Osteoblast (primary cell): ENCODE results near the gene CEP350. TPM values are rescaled to one million over a fixed set of nuclear protein-coding genes. Genes with fewer than 3 reads are reported as not detected.

Source experiments
- DNase-seq: peaks from one replicate; pipeline ENCODE4 v3.0.0; 2011; ENCODE audit warnings: low spot score, mixed read lengths; ENCODE audit not compliant: insufficient read length; ENCODE audit errors: missing footprints
- H2AFZ ChIP-seq: 2 replicates; pipeline ENCODE4 v1.6.0; 2011; ENCODE audit warnings: mild to moderate bottlenecking, low read length
- H3K27ac ChIP-seq: 2 replicates; pipeline ENCODE4 v1.5.1; 2011; ENCODE audit warnings: mild to moderate bottlenecking, low read depth, low read length, moderate library complexity
- H3K27me3 ChIP-seq: 2 replicates; pipeline ENCODE4 v1.6.0; 2012; ENCODE audit warnings: mild to moderate bottlenecking, control low read depth, inconsistent platforms, low read length, moderate library complexity; ENCODE audit not compliant: insufficient read depth
- H3K36me3 ChIP-seq: 2 replicates; pipeline ENCODE4 v1.5.1; 2011; ENCODE audit warnings: mild to moderate bottlenecking, low read length, control low read depth, moderate library complexity; ENCODE audit not compliant: insufficient read depth
- H3K4me1 ChIP-seq: 2 replicates; pipeline ENCODE4 v1.5.1; 2011; ENCODE audit warnings: mild to moderate bottlenecking, low read length, control low read depth, moderate library complexity; ENCODE audit not compliant: insufficient read depth
- H3K4me2 ChIP-seq: 2 replicates; pipeline ENCODE4 v1.6.0; 2011; ENCODE audit warnings: mild to moderate bottlenecking, low read length; ENCODE audit not compliant: insufficient read depth
- H3K4me3 ChIP-seq: fragments of 200-600 bp; sonication (generic); 3 replicates; pipeline ENCODE4 v1.5.1; 2012; ENCODE audit warnings: mild to moderate bottlenecking, low read length, inconsistent platforms; ENCODE audit not compliant: insufficient read depth
- H3K79me2 ChIP-seq: 2 replicates; pipeline ENCODE4 v1.6.0; 2012; ENCODE audit warnings: mild to moderate bottlenecking, low read length, control low read depth, inconsistent platforms; ENCODE audit not compliant: insufficient read depth
- H3K9me3 ChIP-seq: 2 replicates; pipeline ENCODE4 v1.5.1; 2011; ENCODE audit warnings: low read depth, low read length, control low read depth
- H4K20me1 ChIP-seq: 2 replicates; pipeline ENCODE4 v1.6.0; 2012; ENCODE audit warnings: mild to moderate bottlenecking, low read length, control low read depth; ENCODE audit not compliant: insufficient read depth
- total RNA-seq: library from RNA; depleted of rRNA; stranded (reverse); fragments of >200 nt; gene quantifications from 2 replicates; pipeline ENCODE4 v1.2.3, GENCODE V29; 2012
- TF ChIP-seq, protein P1 (sequence below): IDR thresholded peaks from 2 replicates; pipeline ENCODE4 v1.5.1; 2011; ENCODE audit warnings: mild to moderate bottlenecking, low read depth, low read length, moderate library complexity; ENCODE audit errors: extremely low read depth

CEP350 gene
- total RNA-seq, 1 donor = 82.2 TPM

DNA sequence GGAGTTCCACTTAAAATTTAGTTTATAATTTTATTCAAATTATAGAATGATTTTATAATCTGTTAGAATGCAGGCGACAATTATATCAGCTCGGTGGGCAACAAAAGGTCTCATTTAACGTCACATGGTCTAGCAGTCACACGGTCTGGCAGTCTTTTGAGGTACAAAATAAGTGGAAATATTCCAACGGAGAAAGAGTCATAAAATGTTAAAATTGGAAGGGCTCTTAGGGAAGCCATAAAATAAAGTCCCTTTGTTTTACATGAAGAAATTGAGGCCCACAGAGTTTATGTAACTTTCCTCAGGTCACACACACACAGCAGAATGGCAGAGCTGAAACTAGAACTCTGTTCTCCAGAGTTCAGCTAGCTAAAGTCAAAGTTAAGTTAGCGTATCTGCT, 115.7 kb downstream of the CEP350 start:
- no peak overlapping the region for H2AFZ ChIP-seq
- TF ChIP-seq, protein P1, sequence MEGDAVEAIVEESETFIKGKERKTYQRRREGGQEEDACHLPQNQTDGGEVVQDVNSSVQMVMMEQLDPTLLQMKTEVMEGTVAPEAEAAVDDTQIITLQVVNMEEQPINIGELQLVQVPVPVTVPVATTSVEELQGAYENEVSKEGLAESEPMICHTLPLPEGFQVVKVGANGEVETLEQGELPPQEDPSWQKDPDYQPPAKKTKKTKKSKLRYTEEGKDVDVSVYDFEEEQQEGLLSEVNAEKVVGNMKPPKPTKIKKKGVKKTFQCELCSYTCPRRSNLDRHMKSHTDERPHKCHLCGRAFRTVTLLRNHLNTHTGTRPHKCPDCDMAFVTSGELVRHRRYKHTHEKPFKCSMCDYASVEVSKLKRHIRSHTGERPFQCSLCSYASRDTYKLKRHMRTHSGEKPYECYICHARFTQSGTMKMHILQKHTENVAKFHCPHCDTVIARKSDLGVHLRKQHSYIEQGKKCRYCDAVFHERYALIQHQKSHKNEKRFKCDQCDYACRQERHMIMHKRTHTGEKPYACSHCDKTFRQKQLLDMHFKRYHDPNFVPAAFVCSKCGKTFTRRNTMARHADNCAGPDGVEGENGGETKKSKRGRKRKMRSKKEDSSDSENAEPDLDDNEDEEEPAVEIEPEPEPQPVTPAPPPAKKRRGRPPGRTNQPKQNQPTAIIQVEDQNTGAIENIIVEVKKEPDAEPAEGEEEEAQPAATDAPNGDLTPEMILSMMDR = no peak
- no peak for DNase-seq
- H3K27ac ChIP-seq = no peak overlapping the region
- H3K4me1 ChIP-seq = no peaks in the 10 kb centered on the region
- H4K20me1 ChIP-seq = no peaks in the 10 kb centered on the region
- no peak overlapping the region for H3K4me3 ChIP-seq
- no peaks in the 10 kb centered on the region for H3K79me2 ChIP-seq
- H3K4me2 ChIP-seq = no peak overlapping the region
- no peaks in the 10 kb centered on the region for H3K27me3 ChIP-seq
- H3K36me3 ChIP-seq = peaks cover 52% of the 10 kb centered on the region
- no peaks in the 10 kb centered on the region for H3K9me3 ChIP-seq

DNA sequence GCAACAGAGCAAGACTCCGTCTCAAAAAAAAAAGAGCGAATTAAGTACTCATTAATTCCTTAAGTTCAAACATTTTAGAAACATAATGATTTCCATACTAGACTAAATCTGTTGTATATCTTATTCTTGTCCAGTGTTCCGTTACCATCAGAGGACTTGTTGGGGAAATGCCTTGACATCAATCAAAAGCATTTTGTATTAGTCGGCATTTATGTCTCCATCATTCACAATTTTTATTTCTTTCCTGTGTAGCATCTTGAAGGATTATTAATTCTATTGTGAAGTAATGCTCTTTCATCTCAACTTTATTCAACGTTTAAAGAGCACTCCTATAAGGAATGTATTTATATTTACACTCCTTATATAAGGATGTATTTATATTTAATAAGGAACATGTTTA, 117.1 kb downstream of the CEP350 start:
- no peak overlapping the region for H3K27ac ChIP-seq
- TF ChIP-seq, protein P1 = no peak
- no peaks in the 10 kb centered on the region for H3K27me3 ChIP-seq
- H3K9me3 ChIP-seq = no peaks in the 10 kb centered on the region
- H3K79me2 ChIP-seq = no peaks in the 10 kb centered on the region
- DNase-seq = peak; percentile 2
- no peak overlapping the region for H2AFZ ChIP-seq
- H3K4me1 ChIP-seq = no peaks in the 10 kb centered on the region
- H3K4me2 ChIP-seq = no peak overlapping the region
- H4K20me1 ChIP-seq = no peaks in the 10 kb centered on the region
- H3K4me3 ChIP-seq = no peak overlapping the region
- H3K36me3 ChIP-seq = peaks cover 59% of the 10 kb centered on the region

DNA sequence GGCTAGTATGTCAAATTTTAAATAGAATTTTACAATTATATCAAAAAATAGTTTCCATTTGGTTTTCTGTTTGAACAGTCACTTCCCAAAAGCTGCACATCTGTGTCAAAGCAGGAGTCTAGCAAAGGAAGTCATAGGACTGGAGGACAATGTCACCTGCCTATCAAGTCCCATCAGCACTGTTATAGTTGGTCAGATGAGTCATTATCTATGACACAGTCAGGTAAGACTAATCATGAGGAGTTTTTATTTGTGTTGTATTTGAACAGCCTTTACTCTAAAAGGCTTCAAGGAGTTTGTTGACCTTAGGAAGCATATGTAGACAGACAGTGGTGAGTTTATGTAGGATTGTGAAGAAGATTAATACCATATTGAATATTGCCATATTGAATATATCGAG, 125.8 kb downstream of the CEP350 start:
- Histone ChIP-seq H3K4me3 (no peak overlapping the region), H2AFZ (no peak overlapping the region), H3K9me3 (no peaks in the 10 kb centered on the region), H3K4me2 (no peak overlapping the region), H3K36me3 (peaks cover 44% of the 10 kb centered on the region), H3K27me3 (no peaks in the 10 kb centered on the region), H3K4me1 (peaks cover 2% of the 10 kb centered on the region), H3K27ac (no peak overlapping the region), H4K20me1 (no peaks in the 10 kb centered on the region), H3K79me2 (no peaks in the 10 kb centered on the region)
- TF ChIP-seq, protein P1 = no peak
- DNase-seq = peak; percentile 5

DNA sequence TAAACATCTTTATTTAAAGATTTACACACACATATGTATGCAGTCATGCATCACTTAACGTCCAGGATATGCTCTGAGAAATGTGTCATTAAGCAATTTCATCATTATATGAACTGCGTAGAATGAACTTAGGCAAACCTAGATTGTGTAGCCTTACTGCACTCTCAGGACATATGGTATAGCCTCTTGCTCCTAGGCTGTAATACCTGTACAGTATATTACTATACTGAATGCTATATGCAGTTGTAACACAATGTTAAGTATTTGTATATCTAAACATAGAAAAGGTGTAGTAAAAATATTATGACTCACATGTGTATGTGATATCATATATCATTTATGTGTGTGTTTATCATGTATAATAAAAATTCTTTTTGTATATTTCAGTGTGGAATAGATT, 126.9 kb downstream of the CEP350 start:
- Histone ChIP-seq H3K4me1 (peaks cover 2% of the 10 kb centered on the region), H3K36me3 (peaks cover 34% of the 10 kb centered on the region), H3K27me3 (no peaks in the 10 kb centered on the region), H3K4me3 (no peak overlapping the region), H3K79me2 (no peaks in the 10 kb centered on the region), H3K27ac (no peak overlapping the region), H4K20me1 (no peaks in the 10 kb centered on the region), H3K4me2 (no peak overlapping the region), H3K9me3 (no peaks in the 10 kb centered on the region), H2AFZ (no peak overlapping the region)
- no peak for DNase-seq
- TF ChIP-seq, protein P1 = no peak
